Measurements from ENCODE around the gene CDKN1B. TPM values are rescaled to one million over a fixed set of nuclear protein-coding genes. Genes with fewer than 3 reads are reported as not detected.

CDKN1B gene
- 36.3 TPM for total RNA-seq
- long read RNA-seq, partial matches to known transcripts, result 0 of 4 reads
- long read RNA-seq, other reads (novel, unspliced or antisense), result 3 of 4 reads

DNA sequence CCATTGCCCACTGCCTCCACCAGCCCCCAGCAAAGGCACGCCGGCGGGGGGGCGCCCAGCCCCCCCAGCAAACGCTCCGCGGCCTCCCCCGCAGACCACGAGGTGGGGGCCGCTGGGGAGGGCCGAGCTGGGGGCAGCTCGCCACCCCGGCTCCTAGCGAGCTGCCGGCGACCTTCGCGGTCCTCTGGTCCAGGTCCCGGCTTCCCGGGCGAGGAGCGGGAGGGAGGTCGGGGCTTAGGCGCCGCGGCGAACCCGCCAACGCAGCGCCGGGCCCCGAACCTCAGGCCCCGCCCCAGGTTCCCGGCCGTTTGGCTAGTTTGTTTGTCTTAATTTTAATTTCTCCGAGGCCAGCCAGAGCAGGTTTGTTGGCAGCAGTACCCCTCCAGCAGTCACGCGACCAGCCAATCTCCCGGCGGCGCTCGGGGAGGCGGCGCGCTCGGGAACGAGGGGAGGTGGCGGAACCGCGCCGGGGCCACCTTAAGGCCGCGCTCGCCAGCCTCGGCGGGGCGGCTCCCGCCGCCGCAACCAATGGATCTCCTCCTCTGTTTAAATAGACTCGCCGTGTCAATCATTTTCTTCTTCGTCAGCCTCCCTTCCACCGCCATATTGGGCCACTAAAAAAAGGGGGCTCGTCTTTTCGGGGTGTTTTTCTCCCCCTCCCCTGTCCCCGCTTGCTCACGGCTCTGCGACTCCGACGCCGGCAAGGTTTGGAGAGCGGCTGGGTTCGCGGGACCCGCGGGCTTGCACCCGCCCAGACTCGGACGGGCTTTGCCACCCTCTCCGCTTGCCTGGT, at the start of gene CDKN1B:
Gene CDKN1B (plus strand): TSS at position 576 of the 793 bp plus-strand sequence. CDS start 472 bp downstream, outside the sequence.
- Histone ChIP-seq H3K4me1 (peaks cover 85% of the 10 kb centered on the region), H3K36me3 (peaks cover 31% of the 10 kb centered on the region), H3K4me3 (peak within 1 kb of the TSS; percentile 76), H3K9me3 (replicated peaks) (no peaks in the 10 kb centered on the region), H3K27ac (replicated peaks) (peak within 1 kb of the TSS; percentile 97), H3K27me3 (ENCODE audit: low read depth) (no peaks in the 10 kb centered on the region)
- TF ChIP-seq, protein P1, sequence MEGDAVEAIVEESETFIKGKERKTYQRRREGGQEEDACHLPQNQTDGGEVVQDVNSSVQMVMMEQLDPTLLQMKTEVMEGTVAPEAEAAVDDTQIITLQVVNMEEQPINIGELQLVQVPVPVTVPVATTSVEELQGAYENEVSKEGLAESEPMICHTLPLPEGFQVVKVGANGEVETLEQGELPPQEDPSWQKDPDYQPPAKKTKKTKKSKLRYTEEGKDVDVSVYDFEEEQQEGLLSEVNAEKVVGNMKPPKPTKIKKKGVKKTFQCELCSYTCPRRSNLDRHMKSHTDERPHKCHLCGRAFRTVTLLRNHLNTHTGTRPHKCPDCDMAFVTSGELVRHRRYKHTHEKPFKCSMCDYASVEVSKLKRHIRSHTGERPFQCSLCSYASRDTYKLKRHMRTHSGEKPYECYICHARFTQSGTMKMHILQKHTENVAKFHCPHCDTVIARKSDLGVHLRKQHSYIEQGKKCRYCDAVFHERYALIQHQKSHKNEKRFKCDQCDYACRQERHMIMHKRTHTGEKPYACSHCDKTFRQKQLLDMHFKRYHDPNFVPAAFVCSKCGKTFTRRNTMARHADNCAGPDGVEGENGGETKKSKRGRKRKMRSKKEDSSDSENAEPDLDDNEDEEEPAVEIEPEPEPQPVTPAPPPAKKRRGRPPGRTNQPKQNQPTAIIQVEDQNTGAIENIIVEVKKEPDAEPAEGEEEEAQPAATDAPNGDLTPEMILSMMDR (IDR thresholded peaks at IDR 0.05; ENCODE audit: borderline replicate concordance), result no peak
- intact Hi-C loops (cut with micrococcal nuclease), result loop anchor here (10.0 kb wide), 1 partner anchor 152 kb away; the partner anchor contains the start of gene DUSP16
- DNase-seq, result peak; percentile 93

DNA sequence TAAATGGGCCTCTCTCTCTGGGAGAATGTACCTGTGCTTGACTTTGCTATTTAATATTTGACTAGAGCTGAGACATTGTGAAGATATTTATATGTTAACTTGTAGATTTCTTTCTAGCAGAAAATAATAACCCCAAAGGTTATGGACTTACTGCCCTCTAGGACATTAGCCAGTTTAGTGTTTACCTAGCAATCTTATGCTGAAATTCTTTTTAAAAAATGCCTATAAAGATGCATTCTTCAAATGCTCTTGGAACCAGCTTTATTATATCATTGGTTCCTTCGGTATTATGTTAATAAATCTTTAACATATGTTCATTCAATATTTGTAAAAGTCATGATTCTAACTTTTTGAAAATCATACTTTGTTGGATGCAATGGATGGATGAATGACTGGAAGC, 49.2 kb upstream of the CDKN1B start:
- H3K4me1 ChIP-seq, result no peaks in the 10 kb centered on the region
- TF ChIP-seq, protein P1 (IDR thresholded peaks at IDR 0.05; ENCODE audit: borderline replicate concordance), result no peak
- H3K4me3 ChIP-seq, result no peak overlapping the region
- no peak for DNase-seq
- H3K9me3 ChIP-seq (replicated peaks), result no peaks in the 10 kb centered on the region
- no peaks in the 10 kb centered on the region for H3K36me3 ChIP-seq
- H3K27me3 ChIP-seq (ENCODE audit: low read depth), result peaks cover 5% of the 10 kb centered on the region
- no peak overlapping the region for H3K27ac ChIP-seq (replicated peaks)
- intact Hi-C loops (cut with micrococcal nuclease), result no loop called here

GRCh38 chr12:12669020-12669419, 48.1 kb upstream of the CDKN1B start:
- Histone ChIP-seq H3K9me3 (replicated peaks) (no peaks in the 10 kb centered on the region), H3K36me3 (no peaks in the 10 kb centered on the region), H3K27me3 (ENCODE audit: low read depth) (peaks cover 5% of the 10 kb centered on the region), H3K27ac (replicated peaks) (no peak overlapping the region), H3K4me1 (no peaks in the 10 kb centered on the region), H3K4me3 (no peak overlapping the region)
- no peak for DNase-seq
- TF ChIP-seq, protein P1 (IDR thresholded peaks at IDR 0.05; ENCODE audit: borderline replicate concordance), result no peak
- intact Hi-C loops (cut with micrococcal nuclease), result no loop called here

DNA sequence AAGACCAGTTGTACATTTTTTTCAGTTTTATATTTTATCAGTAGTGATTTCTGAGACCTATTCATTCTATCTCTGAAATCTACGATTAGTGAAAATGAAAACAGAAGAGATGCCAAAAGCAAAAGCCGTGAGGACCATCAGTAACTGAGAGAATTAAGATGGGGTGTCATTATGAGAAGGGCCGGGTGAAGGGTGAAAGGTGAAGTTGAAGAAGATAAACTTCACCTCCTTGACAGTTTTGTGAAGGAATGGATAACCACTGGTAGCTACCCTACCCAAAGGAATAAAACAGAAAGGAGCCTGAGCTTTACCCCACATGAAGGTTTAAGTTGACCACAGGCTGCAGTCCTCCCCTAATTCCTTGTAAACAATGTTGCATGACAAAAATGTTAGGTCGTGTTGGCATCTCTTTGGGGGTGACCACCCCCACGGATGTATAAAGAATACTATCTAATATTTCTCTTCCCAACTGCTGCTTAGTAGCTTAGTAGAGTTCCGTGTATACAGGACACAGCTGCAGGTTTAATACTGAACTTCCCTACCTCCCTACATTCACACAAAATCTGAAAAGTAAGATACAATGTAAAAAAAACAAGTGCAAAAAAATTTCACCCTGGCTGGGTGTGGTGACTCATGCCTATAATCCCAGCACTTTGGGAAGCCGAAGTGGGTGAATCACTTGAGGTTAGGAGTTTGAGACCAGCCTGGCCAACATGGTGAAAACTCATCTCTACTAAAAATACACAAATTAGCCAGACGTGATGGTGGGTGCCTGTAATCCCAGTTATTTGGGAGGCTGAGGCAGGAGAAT, 45.1 kb upstream of the CDKN1B start:
- Histone ChIP-seq H3K4me3 (no peak overlapping the region), H3K36me3 (no peaks in the 10 kb centered on the region), H3K27ac (replicated peaks) (no peak overlapping the region), H3K27me3 (ENCODE audit: low read depth) (peaks cover 5% of the 10 kb centered on the region), H3K9me3 (replicated peaks) (no peaks in the 10 kb centered on the region), H3K4me1 (no peaks in the 10 kb centered on the region)
- TF ChIP-seq, protein P1 (IDR thresholded peaks at IDR 0.05; ENCODE audit: borderline replicate concordance), result no peak
- intact Hi-C loops (cut with micrococcal nuclease), result no loop called here
- no peak for DNase-seq

DNA sequence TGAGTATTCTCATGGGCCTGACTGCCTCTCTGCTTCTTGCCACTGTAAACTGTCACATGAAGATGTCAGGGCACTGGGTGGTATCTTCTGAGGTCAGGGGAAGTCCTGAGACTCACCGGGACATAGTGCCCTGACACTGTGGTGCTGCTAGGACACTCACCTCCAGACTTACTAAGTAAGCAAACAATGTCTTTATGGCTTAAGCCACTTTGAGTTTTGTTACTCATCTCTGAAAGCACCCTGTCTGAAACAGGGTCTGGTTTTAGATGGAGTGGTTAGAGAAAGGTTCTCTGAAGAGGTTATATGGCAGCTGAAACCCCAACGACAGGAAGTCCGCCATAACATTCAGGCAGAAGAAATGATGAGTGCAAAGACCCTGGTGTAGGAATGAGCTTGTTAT, 43.9 kb upstream of the CDKN1B start:
- no peaks in the 10 kb centered on the region for H3K4me1 ChIP-seq
- DNase-seq, result no peak
- TF ChIP-seq, protein P1 (IDR thresholded peaks at IDR 0.05; ENCODE audit: borderline replicate concordance), result no peak
- H3K36me3 ChIP-seq, result no peaks in the 10 kb centered on the region
- intact Hi-C loops (cut with micrococcal nuclease), result no loop called here
- no peaks in the 10 kb centered on the region for H3K9me3 ChIP-seq (replicated peaks)
- H3K4me3 ChIP-seq, result no peak overlapping the region
- H3K27ac ChIP-seq (replicated peaks), result no peak overlapping the region
- no peaks in the 10 kb centered on the region for H3K27me3 ChIP-seq (ENCODE audit: low read depth)
